Daoy (cell line): ENCODE data around the gene GNAL. TPM values are rescaled to one million over a fixed set of nuclear protein-coding genes. Genes with fewer than 3 reads are reported as not detected.
"Not testable (repeated sequence)": the region's sequence is repeated elsewhere in the genome, so short reads cannot be mapped to it uniquely, and the experiment has no call there.

ENCODE experiments used
- DNase-seq: peaks from one replicate; pipeline ENCODE4 v3.0.0-alpha.2; 2015; ENCODE audit warnings: low read depth
- total RNA-seq: library from RNA; depleted of rRNA; stranded (reverse); fragments of >200 nt; shearing (Covaris generic); gene quantifications from 2 replicates; pipeline ENCODE4 v1.2.3, GENCODE V29; 2014

The GNAL gene
- total RNA-seq, 1 experiment from 2014 or later: 0.97 TPM

DNA sequence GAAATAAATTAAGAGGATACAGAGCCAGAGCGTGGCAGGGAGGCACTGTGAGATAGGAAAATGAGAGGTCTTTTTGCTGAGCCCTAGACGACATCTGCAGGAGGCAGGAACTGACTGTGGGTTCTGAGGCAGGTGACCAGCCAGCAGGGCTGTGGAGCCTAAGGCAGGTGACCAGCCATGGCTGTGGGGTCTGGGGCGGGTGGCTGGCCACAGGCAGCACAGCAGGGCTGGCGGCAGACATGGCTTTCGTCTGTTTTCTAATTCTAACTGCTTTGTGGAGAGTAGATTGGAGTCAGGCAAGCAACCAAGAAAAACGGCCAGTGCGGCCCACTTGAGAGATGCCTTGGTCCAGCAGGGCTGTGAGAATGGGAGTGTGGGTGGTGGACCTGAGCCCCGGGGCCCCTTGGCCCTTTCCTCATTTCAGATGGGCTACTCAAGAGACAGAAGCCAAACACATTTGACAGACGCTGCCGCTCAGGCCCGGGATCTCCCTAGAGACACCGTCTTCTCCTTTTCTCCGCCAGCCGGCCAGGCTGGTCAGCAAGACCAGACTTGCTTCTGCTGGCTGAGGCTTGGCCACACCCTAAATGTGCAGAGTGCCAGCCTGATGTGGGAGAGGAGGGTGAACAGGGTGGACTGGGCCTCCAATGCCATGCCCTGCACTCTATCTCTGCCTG lies 19.7 kb upstream of the GNAL start:
- DNase-seq: no peak

DNA sequence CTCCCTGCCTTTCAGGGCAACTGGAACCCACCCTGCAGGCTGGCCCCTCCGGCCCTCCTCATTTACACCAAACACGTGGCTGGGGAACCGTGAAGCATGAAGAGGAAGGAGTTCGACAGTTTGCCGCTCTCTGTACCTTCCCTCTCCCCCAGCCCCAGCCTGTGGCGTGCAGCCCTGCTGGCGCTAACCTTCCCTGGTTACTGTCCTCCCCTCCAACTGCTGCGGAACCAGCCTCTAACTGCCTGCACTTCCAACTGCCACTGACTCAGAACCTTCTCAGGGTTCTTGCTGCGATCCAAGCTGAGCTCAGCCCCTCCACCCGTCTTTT lies 19.2 kb upstream of the GNAL start:
- no peak for DNase-seq

DNA sequence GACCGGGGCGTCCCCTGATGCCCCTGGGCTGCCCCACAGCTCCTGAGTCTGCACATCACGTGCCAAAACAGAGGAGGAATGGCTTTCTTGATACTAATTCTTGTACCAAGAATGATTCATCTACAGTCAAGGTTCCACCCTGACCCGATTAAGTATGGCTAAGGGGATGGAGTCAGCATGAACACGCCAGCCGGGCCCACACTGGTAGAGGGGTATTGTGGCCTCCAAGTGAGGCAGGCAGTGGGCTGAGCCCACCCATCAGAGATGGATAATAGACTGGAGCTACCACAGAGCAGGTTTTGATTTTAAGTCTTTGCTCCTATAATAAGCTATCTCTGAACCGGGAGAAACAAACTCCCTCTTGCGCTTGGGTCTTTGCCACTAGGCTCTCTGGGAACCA lies 17.9 kb upstream of the GNAL start:
- no peak for DNase-seq

DNA sequence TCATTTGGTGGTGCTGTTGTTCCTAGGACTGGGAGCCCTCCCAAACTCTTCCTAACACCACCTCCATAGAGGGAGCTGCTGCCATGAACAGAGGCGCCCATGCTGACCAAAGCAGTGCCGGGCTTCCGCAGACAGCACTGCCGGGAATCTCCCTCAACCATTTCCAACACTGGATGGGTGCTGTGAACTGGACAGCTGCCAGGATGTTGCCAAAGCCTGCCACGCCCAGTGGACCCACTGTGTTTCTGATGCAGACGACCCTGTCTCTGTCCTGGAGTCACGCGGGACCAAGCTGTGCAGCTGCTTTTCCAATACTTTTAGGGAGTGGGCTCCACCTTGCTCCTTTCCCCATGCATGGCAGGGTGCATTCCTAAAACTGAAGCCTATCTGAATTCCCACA lies 16.9 kb upstream of the GNAL start:
- DNase-seq: no peak

DNA sequence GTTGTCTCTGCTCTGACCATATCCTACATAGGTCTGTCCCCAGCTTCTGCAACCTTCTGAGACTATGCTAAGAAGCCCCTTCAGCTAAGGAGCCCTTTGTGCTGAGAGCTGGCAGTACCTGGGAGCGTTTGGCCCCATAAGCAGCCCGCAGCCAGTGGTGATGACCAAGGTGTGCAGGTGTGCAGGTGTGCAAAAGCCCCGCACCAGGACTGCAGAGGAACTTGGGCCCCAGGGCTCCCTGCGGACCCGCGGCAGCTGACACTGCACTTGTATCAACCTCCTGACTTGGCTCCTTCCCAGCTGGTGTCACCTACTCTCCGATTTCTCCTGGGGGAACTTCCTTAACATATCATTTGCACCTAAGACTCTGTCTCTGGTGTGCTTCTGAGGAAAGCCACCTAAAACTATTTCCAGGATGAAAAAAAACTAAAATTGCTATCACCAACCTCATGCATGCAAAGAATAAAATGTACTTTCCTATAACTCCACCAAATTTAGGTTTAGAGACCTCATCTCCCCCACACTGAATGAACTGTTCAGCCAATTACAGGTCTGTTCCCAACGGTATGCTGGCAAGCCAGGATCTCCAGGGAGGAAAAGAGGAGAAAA lies 16.1 kb upstream of the GNAL start:
- no peak for DNase-seq

DNA sequence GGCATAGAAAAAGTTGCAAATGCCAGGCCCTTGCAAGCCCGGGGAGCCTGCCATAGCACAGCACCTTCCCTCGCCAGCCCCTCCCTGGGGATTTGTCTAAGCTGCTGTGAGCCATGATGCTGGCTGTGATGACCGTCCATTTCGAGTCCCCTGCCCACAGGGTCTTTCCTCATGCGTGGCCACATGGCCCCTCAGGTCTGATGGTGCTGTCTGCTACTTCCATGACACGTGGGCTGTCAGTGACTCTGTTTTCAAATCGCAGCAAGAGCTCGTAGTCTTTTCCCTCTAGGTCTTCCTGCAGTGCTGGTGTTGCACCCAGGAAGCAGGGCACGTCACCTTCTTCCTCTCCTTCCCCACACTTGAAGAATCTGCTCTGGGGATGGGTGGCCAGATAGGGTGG lies 15.5 kb upstream of the GNAL start:
- DNase-seq: no peak

DNA sequence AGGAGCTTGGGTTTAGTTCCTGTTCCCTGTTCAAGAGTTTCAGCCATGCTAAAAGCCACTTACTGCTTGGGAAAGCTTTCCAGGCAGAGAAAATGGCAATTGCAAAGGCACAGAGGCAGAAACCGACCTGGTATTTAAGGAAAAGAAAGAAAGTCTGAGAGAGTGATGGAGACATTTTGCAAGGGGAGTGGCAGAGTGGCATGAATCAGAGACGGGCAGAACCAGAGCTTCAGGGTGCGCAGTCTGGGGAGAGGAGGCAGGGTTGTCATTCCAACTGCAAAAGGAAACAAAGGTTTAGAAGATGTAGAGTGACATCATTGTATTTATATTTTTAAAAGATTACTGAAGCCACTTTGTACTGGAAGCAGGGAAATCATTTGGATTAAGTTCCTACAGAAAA lies 14.9 kb upstream of the GNAL start:
- DNase-seq: no peak

DNA sequence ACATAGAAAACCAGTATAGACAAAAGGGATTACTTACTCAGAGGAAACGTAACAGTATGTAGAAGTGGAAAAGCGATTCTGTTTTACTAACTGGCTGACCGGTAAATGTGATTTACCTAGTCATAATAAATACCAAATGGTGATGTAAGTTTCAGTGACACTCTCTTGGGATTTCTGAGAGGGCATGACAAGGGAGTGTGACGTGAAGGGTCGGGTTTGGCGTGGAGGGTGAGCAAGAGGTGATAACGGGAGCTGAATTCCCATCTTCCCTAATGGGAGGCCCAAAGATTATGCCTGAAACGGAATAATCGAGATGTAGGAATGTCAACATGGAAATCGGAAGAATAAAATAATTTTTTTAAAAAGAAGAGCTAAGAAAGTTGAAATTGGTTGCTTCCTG lies 12.7 kb upstream of the GNAL start:
- DNase-seq: no peak

DNA sequence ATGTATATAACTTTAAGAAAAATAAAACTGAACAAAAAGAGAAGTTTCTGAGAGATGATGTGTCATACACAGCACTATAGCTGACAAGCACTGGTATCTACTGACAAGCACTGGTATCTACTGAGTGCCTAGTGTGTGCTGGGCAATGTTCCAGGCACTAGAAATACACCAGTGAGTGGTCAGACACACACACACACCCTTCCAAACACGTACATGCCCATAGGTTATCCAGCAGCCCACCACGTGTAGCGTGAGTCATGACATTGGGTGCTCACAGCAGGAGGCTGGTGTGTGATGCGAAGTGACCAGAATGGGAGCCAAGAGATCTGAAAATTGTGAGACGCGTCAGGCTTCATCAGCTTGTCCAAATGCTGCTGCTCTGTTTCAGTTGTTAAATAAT lies 12.2 kb upstream of the GNAL start:
- DNase-seq: peak; percentile 65

DNA sequence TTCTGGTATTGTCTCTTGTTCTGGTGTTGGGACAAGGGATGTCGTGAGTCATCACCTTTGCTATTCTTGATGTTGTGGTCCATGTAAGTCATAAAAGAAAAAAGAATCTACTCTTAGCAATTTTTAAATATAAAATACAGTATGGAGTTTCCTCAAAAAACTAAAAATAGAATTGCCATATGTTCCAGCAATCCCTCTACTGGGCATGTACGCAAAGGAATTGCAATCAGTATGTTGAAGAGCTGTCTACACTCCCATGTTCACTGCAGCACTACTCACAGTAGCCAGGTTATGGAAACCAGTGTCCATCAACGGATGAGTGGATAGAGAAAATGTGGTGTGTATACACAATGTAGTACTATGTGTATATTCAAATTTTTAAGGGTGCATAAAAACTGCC lies 10.9 kb upstream of the GNAL start:
- no peak for DNase-seq

DNA sequence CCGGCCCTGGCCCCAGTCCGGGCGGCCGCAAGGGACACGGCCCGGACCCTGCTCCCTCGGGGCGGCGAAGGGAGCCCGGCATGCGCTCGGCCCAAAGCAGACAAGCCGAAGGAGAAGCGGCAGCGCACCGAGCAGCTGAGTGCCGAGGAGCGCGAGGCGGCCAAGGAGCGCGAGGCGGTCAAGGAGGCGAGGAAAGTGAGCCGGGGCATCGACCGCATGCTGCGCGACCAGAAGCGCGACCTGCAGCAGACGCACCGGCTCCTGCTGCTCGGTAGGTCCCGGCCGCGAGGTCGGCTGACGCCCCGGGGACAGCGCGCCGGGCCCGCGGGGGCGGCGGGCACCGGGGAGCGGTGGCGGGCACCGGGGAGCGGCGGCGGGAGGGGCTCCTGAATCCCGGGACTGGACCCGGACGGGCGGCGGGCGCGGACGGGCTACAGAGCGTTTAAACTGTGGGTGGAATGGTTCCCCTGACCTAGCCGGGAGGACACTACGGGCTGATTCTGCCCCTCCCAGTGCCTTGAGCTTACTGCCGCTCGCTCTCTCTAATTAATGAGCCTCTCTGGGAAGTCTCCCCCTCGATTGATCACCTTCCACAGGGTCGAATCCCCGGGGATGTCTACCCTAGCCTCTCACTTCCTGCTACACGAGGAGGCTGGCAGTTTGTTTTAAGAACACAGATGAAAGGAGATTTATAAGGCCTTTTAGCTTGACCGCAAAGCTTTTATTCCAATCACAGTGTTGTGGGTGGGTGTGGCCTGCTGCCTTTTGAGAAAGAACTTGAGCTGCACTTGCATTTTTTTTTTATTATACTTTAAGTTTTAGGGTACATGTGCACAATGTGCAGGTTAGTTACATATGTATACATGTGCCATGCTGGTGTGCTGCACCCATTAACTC lies 853 bp downstream of the GNAL start:
- peak; percentile 63 for DNase-seq

DNA sequence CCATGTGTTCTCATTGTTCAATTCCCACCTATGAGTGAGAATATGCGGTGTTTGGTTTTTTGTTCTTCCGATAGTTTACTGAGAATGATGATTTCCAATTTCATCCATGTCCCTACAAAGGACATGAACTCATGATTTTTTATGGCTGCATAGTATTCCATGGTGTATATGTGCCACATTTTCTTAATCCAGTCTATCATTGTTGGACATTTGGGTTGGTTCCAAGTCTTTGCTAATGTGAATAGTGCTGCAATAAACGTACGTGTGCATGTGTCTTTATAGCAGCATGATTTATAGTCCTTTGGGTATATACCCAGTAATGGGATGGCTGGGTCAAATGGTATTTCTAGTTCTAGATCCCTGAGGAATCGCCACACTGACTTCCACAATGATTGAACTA lies 1.6 kb downstream of the GNAL start:
- not testable (repeated sequence) for DNase-seq

DNA sequence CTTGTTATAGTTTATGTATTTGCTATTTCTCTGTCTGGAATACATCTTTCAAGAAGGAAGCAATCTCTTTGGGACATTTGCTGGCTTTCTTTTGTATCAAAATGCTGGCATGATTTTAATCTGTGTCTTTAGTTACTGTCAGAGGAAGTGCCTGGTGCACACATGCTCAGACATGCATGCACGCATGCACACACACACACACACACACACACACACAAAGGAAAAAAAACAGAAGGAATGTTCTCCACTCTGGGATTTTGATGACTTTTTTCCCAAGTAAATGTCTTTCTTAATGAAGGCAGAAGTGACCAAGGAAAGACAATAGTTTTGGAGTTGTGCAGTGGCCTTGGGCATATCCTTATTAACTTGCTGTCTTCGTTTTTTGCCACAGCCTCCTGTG lies 6.7 kb downstream of the GNAL start:
- DNase-seq: no peak

DNA sequence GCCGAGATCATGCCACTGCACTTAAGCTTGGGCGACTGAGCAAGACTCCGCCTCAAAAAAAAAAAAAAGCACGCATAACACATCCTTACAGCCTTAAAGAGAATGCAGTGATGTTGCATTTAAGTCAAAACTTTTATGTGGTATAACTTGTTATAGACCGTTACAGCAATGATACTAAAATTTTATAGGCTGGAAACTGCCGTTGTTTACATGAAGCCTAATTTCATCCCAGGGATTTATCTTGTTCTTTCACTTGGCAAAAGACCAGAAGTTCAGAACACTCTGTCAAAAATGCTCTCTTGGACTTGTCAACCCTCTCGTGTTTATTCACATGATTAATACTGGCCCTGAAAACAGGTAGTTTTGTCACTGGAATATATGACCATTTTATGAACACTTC lies 7.4 kb downstream of the GNAL start:
- DNase-seq: no peak

DNA sequence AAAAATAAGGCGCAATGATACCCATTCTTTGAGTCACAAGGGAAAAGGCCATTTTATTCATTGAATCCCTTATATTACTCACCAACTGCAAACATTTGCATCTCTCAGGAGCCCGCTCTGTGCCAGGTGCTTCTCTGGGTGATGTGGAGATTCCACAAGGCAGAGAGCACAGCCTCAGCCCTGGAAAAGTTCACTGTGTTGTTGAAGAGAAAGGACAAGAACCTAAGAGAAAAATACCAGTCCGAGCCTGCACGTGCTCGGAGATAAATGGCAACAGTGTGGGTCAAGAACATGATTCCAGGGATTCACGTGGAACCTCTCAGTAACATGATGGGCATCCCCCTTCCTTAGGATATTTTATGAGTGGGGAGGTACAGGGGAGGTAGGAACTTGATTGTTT lies 11.8 kb downstream of the GNAL start:
- DNase-seq: no peak

DNA sequence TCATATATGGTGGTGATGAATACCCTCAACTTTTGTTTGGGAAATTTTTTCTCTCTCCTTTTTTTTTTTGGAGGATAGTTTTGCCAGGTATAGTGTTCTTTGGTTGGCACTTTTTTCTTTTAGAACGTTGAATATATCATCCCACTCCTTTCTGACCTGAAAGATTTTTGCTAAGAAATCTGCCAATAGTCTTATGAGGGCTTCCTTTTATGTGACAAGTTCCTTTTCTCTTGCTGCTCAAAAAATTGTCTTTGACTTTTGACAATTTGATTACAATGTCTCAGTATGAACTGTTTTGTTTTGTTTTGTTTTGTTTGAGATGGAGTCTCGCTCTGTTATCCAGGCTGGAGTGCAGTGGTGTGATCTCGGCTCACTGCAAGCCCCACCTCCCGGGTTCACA lies 21.5 kb downstream of the GNAL start:
- no peak for DNase-seq

DNA sequence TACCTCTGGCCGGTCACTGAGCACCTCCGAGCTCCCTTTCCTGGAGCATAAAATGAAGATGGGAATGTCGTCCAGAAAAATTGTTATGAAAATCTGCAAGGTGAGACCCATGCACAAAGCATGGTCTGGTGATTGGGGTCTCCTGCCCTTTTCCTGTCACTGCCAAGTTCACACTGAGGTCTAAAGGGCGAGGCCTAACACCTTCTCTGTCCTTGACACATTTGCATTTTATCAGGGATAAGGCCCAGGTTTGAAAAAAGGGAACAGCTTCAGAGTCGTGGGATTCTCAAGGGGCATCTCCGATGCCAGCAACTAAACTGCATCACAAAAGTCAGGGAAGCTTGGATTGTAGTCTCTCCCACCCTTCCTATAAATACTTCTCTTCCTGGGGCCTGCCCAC lies 24.7 kb downstream of the GNAL start:
- DNase-seq: no peak

DNA sequence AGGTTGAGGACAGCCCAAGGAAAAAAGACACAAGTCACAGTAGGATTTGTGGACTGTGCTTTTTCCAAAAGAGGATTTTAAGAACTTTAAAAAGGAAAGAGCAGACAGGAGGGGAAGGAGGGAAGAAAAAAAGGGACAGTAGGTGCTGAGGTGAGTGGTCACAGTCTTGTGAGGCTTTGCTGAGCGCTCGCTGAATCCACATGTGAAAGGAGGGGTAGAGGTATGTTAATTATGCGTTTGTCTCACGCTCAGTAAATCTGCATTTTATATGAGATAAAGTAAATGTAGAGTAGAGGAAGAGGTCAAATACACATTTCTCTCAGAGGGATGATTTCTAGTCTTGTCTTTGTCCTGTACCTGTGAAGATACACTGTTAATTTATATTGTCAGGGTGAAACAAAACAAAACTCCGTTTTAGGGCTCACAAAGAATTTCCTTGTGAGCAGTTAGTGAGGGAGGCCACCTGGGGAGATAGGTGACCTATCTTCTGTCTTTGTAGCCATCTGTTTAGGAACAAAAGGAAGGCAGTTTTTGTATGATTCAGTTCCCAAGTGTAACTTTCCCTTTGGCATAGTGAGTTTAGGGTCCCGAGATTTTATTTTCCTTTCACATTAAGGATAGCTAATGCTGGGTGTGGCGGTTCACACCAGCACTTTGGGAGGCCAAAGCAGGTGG lies 25.3 kb downstream of the GNAL start:
- no peak for DNase-seq

DNA sequence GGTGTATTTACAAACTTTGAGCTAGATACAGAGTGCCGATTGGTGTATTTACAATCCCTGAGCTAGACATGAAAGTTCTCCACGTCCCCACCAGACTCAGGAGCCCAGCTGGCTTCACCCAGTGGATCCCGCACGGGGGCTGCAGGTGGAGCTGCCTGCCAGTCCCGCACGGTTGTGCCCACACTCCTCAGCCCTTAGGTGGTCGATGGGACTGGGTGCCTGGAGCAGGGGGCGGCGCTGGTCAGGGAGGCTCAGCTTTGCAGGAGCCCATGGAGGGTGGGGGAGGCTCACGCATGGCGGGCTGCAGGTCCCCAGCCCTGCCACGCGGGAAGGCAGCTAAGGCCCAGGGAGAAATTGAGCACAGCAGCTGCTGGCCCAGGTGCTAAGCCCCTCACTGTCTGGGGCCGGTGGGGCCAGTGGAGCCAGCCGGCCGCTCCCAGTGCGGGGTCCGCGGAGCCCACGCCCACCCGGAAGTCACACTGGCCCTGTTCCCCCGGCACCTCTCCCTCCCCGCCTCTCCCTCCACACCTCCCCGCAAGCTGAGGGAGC lies 27.8 kb downstream of the GNAL start:
- DNase-seq: not testable (repeated sequence)

DNA sequence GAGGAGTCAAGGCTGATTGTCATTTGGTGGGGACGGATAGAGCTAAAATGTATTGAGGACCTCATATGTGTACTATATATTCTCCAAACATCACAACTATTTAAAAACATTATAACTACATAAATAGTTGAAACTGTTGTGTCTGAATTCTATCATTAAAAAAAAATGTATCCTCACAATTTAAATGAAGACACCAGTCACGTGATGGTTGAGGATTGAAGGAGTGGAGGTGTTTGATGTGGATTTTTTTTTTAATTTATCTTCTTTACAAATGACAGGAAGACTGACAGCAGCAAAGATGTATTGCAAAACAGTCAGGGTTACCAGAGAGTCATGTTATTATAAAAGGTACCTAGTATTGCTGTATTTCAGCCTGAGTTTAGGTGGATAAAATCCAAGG lies 30.0 kb downstream of the GNAL start:
- no peak for DNase-seq

DNA sequence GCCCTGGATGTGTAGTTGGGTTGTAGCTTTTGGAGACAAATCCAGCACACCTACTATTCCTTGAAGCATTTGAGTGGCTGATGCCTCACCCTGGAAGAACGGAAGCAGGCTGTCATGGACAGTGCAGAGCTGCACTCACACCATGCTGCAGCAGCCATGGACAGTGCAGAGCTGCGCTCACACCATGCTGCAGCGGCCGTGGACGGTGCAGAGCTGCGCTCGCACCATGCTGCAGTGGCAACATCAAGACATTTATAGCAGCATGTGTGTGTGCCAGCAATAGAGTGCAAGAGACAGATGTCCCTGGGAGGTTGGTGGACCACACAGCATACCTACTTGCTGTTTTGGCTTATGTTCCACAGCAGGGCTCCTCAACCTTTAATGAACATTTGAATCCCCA lies 30.6 kb downstream of the GNAL start:
- DNase-seq: no peak

DNA sequence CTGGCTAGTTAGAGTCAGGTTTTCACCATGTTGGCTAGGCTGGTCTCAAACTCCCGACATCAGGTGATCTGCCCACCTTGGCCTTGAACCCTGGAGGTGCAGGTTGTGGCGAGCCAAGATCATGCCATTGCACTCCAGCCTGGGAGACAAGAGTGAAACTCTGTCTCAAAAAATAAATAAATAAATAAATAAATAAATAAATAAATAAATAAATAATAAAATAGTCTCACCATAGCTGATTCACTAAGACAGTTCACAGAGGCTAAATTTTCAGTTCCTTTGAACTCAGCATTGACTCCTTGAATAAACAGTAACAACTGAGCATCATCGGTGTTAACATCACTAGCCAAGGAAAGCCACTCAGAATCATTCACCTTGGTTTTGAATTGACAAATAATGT lies 32.7 kb downstream of the GNAL start:
- no peak for DNase-seq
